RWPE2 (cell line): ENCODE measurements around the gene FUT3.

Source experiments
- ATAC-seq: fragments of 200-7000 bp; cut with Tn5 transposase; 3 replicates; pipeline ENCODE4 v1.9.1; 2021; ENCODE audit warnings: low read depth
- DNase-seq: peaks from one replicate; pipeline ENCODE4 v3.0.0-alpha.2; 2020; ENCODE audit warnings: low spot score
- H3K27ac ChIP-seq: fragments of 450-650 bp; 2 replicates; pipeline ENCODE4 v1.5.1; 2017; ENCODE audit warnings: mild to moderate bottlenecking; ENCODE audit not compliant: poor library complexity, severe bottlenecking
- H3K27me3 ChIP-seq: fragments of 250-450 bp; sonication (Bioruptor Pico); 2 replicates; pipeline ENCODE4 v1.5.1; 2021; ENCODE audit warnings: mild to moderate bottlenecking, moderate library complexity; ENCODE audit not compliant: insufficient read depth, poor library complexity, severe bottlenecking
- H3K36me3 ChIP-seq: fragments of 250-450 bp; sonication (Bioruptor Pico); 2 replicates; pipeline ENCODE4 v1.5.1; 2020; ENCODE audit warnings: low read depth, mild to moderate bottlenecking, moderate library complexity
- H3K4me1 ChIP-seq: fragments of 250-450 bp; sonication (Bioruptor Pico); 2 replicates; pipeline ENCODE4 v1.5.1; 2021; ENCODE audit warnings: mild to moderate bottlenecking, moderate library complexity; ENCODE audit not compliant: insufficient read depth, poor library complexity, severe bottlenecking
- H3K4me3 ChIP-seq: fragments of 250-450 bp; sonication (Bioruptor Pico); 2 replicates; pipeline ENCODE4 v1.5.1; 2021; ENCODE audit warnings: mild to moderate bottlenecking, moderate library complexity; ENCODE audit not compliant: severe bottlenecking
- H3K9me3 ChIP-seq: fragments of 250-450 bp; sonication (Bioruptor Pico); 2 replicates; pipeline ENCODE4 v1.5.1; 2021; ENCODE audit warnings: mild to moderate bottlenecking, moderate library complexity; ENCODE audit not compliant: severe bottlenecking
- TF ChIP-seq, protein P1 (sequence below): fragments of 450-650 bp; IDR thresholded peaks from one replicate; pipeline ENCODE4 v1.5.1; 2017; ENCODE audit warnings: mild to moderate bottlenecking, moderate library complexity; ENCODE audit not compliant: poor library complexity, severe bottlenecking

FUT3 gene

DNA sequence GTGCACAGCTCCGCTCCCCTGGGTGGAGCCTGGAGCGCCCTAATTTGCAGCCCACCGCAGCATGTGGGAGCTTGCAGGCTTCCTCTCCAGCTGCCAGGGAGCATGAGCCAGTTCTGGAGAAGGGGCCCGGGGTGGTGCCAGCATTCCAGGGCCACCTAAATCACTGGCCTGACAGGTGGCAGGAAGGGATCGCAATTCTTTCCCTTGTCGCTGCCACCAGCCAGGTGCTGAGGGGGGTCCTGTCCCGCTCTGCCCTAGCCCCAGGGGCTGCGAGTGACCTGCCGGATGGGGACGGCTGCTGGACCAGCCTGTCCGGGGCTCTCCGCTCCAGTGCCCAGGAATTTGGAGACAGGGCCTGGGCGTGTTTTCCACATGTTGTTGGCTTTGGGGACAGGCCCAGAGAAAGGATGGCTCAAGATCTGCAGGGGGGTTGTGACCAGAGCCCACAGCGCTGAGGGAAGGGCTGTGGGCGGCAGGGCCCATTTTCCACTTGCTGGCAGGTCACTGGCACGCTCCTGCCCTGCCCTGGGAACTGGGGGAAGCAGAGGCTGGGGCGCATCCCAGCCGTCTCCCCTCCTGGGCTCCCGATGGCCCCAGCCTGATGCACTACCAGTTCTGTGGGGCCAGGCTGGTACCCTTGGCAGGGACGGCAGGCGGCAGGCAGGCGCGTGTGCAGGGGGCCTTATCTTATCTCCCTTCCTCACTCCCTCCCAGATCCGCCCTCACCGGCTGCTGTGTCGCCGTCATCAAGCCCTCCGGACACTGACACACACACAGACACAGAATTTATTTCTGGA is 42.9 kb upstream of the FUT3 start:
- DNase-seq (no peak), ATAC-seq (peak; percentile 5; the same call in 1 of the 3 replicates)
- Histone ChIP-seq H3K36me3 (peaks cover 5% of the 10 kb centered on the region; the same call in 1 of the 2 replicates), H3K4me3 (no peak overlapping the region), H3K27me3 (no peaks in the 10 kb centered on the region), H3K27ac (no peak overlapping the region), H3K9me3 (peaks cover 2% of the 10 kb centered on the region), H3K4me1 (no peaks in the 10 kb centered on the region)
- TF ChIP-seq, protein P1, sequence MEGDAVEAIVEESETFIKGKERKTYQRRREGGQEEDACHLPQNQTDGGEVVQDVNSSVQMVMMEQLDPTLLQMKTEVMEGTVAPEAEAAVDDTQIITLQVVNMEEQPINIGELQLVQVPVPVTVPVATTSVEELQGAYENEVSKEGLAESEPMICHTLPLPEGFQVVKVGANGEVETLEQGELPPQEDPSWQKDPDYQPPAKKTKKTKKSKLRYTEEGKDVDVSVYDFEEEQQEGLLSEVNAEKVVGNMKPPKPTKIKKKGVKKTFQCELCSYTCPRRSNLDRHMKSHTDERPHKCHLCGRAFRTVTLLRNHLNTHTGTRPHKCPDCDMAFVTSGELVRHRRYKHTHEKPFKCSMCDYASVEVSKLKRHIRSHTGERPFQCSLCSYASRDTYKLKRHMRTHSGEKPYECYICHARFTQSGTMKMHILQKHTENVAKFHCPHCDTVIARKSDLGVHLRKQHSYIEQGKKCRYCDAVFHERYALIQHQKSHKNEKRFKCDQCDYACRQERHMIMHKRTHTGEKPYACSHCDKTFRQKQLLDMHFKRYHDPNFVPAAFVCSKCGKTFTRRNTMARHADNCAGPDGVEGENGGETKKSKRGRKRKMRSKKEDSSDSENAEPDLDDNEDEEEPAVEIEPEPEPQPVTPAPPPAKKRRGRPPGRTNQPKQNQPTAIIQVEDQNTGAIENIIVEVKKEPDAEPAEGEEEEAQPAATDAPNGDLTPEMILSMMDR = no peak

DNA sequence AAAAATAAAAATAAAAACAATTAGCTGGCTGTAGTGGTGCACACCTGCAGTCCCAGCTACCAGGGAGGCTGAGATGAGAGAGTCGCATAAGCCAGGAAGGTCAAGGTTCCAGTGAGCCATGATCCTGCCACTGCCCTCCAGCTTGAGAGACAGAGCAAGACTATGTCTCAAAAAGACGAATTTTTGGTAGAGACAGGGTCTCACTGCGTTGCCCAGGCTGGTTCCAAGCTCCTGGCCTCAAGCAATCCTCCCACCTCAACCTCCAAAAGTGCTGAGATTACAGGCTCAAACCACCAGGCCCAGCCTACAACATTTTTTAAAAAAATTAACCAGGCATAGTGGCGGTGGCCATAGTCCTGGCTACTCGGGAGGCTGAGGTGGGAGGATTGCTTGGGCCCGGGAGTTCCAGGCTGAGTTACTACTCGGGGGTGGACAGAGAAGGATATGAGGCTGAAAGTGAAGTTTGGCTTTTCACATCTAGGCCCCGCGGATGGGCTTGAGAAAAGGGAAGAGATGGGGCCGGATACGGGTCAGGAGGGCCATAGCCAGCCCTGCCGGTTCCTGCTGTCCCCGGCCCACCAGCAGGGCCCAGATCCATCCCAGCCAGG is 42.2 kb upstream of the FUT3 start:
- Histone ChIP-seq H3K4me1 (no peaks in the 10 kb centered on the region), H3K36me3 (peaks cover 5% of the 10 kb centered on the region; the same call in 1 of the 2 replicates), H3K27me3 (no peaks in the 10 kb centered on the region), H3K27ac (no peak overlapping the region), H3K4me3 (no peak overlapping the region), H3K9me3 (peaks cover 2% of the 10 kb centered on the region)
- peak; percentile 7; the same call in 1 of the 3 replicates for ATAC-seq
- TF ChIP-seq, protein P1 = no peak
- no peak for DNase-seq

DNA sequence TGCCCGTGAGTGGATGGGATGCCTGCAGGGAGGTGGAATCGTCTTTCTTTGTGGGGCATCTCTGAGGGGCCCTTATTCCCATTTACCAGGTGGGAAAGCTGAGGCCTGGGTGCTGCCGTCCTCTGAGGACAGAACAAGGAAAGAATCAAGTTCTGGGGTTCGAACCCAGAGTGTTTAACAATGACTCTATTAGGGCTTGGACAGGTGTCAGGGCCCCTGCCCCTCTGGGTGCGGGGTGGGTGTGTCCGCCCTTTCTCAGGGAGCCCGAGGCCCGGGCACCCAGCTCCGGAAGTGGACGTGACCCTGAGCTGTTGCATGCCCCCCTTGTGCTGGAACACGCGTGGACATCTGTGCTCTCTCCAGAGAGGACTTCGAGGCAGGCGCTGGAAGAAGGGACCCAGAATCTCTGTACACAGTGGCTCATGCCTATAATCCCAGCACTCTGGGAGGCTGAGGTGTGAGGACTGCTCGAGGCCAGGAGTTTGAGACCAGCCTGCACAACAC is 41.6 kb upstream of the FUT3 start:
- H3K9me3 ChIP-seq = peaks cover 2% of the 10 kb centered on the region
- TF ChIP-seq, protein P1 = peak; percentile 21
- DNase-seq (no peak), ATAC-seq (no peak)
- no peak overlapping the region for H3K27ac ChIP-seq
- H3K4me1 ChIP-seq = no peaks in the 10 kb centered on the region
- no peaks in the 10 kb centered on the region for H3K27me3 ChIP-seq
- peaks cover 5% of the 10 kb centered on the region; the same call in 1 of the 2 replicates for H3K36me3 ChIP-seq
- no peak overlapping the region for H3K4me3 ChIP-seq

DNA sequence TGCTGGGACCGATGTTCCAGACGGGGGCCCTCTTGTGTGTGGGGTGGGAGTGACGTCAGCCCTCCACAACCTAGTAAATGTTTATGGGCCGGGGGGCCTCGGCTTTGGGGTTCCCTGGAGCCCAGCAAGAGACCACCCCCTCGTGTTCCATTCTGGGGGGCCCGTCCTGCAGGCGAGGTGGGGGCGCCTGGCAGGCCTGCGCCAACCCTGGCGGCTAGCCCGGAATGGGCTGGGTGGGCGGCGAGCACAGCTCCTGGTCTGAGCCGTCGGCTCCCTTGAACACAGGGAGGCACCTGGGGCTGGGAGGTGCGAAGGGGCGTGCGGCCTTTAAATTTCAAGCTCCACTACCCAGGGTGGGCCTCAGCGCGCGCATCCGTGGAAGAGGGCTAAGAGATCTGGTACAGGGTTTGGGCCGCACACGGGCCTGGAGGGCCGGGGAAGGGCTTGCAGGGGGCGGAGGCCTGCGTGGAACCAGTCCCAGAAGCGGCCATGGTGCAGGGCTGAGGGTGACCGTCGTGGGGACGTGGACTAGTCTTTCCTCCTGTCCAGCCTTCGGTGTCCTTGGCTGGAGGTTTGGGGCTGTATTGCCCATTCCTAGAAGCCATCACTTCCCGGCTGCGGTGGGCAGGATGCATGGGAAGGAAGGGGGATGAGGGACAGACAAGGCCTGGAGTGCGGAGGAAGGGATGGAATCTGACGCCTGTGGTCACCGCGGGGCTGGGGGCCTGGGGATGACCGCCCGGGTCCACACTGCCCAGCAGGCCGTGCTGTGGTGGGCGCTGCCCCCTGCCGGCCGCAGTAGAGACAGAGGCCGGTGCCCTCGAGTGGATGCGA is 40.9 kb upstream of the FUT3 start:
- TF ChIP-seq, protein P1 = peak; percentile 40
- H3K27me3 ChIP-seq = no peaks in the 10 kb centered on the region

More for the DNA sequence above, 40.9 kb upstream of the FUT3 start:
- Histone ChIP-seq H3K36me3 (peaks cover 5% of the 10 kb centered on the region; the same call in 1 of the 2 replicates), H3K4me1 (no peaks in the 10 kb centered on the region), H3K9me3 (peaks cover 2% of the 10 kb centered on the region), H3K4me3 (no peak overlapping the region), H3K27ac (no peak overlapping the region)
- DNase-seq (no peak), ATAC-seq (peak; percentile 35; the same call in 2 of the 3 replicates)
